Measurements from ENCODE around the gene C1QTNF4. TPM values are rescaled to one million over a fixed set of nuclear protein-coding genes. Genes with fewer than 3 reads are reported as not detected.

The C1QTNF4 gene
- total and polyA plus RNA-seq, 9 of the 15 experiments (the other 6 are each of a cell fraction or from before 2014, with no cell fraction given), result not detected

GRCh38 chr11:47605921-47606320 is 11.7 kb upstream of the C1QTNF4 start (continued):
- no peak for TF ChIP-seq KLF10 (CRISPR knock-in tag; IDR thresholded peaks at IDR 0.05)
- TF ChIP-seq POLR3A (IDR thresholded peaks at IDR 0.05; ENCODE audit: borderline replicate concordance, extremely low read depth, insufficient read depth, insufficient read length), result no peak
- no peak for TF ChIP-seq KDM4B (IDR thresholded peaks at IDR 0.05; ENCODE audit: borderline replicate concordance in 2 of 2, low read depth in 1 of 2)
- TF ChIP-seq ZNF778 (CRISPR knock-in tag; IDR thresholded peaks at IDR 0.05), result no peak
- TF ChIP-seq NCOA1 (IDR thresholded peaks at IDR 0.05; ENCODE audit: low read depth), result no peak
- no peak for TF ChIP-seq PHTF2 (CRISPR knock-in tag; IDR thresholded peaks at IDR 0.05)
- TF ChIP-seq NFIC (IDR thresholded peaks at IDR 0.05), result peak; percentile 49
- no peak for TF ChIP-seq TCF15 (CRISPR knock-in tag; IDR thresholded peaks at IDR 0.05)
- TF ChIP-seq MCM2 (IDR thresholded peaks at IDR 0.05; ENCODE audit: low read depth), result no peak
- TF ChIP-seq SMARCE1 (IDR thresholded peaks at IDR 0.05), result peak; percentile 54; the same call in 1 of the 2 replicates
- no peak for TF ChIP-seq CBX3 (IDR thresholded peaks at IDR 0.05; ENCODE audit: borderline replicate concordance in 1 of 2, low read length in 2 of 2)
- no peak for TF ChIP-seq TCF7 (IDR thresholded peaks at IDR 0.05; ENCODE audit: borderline replicate concordance)
- no peak for TF ChIP-seq SP2 (IDR thresholded peaks at IDR 0.05; ENCODE audit: extremely low read depth, low read depth, low read length, poor library complexity, severe bottlenecking)
- TF ChIP-seq RFX7 (CRISPR knock-in tag; IDR thresholded peaks at IDR 0.05), result no peak
- peak; percentile 34; the same call in 1 of the 2 replicates for TF ChIP-seq TEAD4 (IDR thresholded peaks at IDR 0.05; ENCODE audit: low read length)
- TF ChIP-seq TEAD4 (CRISPR knock-in tag; IDR thresholded peaks at IDR 0.05; ENCODE audit: borderline replicate concordance), result no peak
- TF ChIP-seq CTBP1 (IDR thresholded peaks at IDR 0.05; ENCODE audit: borderline replicate concordance), result 0 out of 2 replicates have a peak, but pooled peaks have one; percentile 43
- TF ChIP-seq ESRRA (IDR thresholded peaks at IDR 0.05; ENCODE audit: borderline replicate concordance, low read depth), result peak; percentile 51; the same call in 1 of the 2 replicates
- TF ChIP-seq EP400 (IDR thresholded peaks at IDR 0.05), result no peak
- no peak for TF ChIP-seq CCAR2 (IDR thresholded peaks at IDR 0.05; ENCODE audit: low read depth, low read length)
- TF ChIP-seq TBP (optimal IDR thresholded peaks at IDR 0.05; ENCODE audit: low read depth, low read length), result no peak
- TF ChIP-seq ARID2 (IDR thresholded peaks at IDR 0.05), result no peak
- TF ChIP-seq HDAC2 (IDR thresholded peaks at IDR 0.05), result 0 out of 2 replicates have a peak, but pooled peaks have one; percentile 29
- TF ChIP-seq ATF2 (CRISPR knock-in tag; IDR thresholded peaks at IDR 0.05), result no peak
- no peak for TF ChIP-seq HOXB6 (CRISPR knock-in tag; IDR thresholded peaks at IDR 0.05; ENCODE audit: borderline replicate concordance)
- TF ChIP-seq ZNF143 (CRISPR knock-in tag; IDR thresholded peaks at IDR 0.05), result no peak
- no peak for TF ChIP-seq GABPB1 (CRISPR knock-in tag; IDR thresholded peaks at IDR 0.05)
- TF ChIP-seq ZNF586 (CRISPR knock-in tag; conservative IDR thresholded peaks at IDR 0.05), result no peak
- TF ChIP-seq KDM5B (IDR thresholded peaks at IDR 0.05; ENCODE audit: insufficient replicate concordance, low read depth, low read length), result no peak
- TF ChIP-seq EWSR1 (IDR thresholded peaks at IDR 0.05; ENCODE audit: borderline replicate concordance, low read depth, partially characterized antibody), result no peak
- no peak for TF ChIP-seq HDGF (IDR thresholded peaks at IDR 0.05)
- no peak for TF ChIP-seq BRD9 (IDR thresholded peaks at IDR 0.05; ENCODE audit: low read depth, partially characterized antibody)
- no peak for TF ChIP-seq CHD1 (IDR thresholded peaks at IDR 0.05; ENCODE audit: low read length)

Measured in K562 (cell line).